Left renal cortex interstitium (tissue), 4 donors: ENCODE measurements around the gene FN3KRP. TPM values are rescaled to one million over a fixed set of nuclear protein-coding genes. Genes with fewer than 3 reads are reported as not detected.
A peak's percentile ranks its signal among the peaks of the same experiment; 100 is the strongest.
"Not testable (repeated sequence)": the region's sequence is repeated elsewhere in the genome, so short reads cannot be mapped to it uniquely, and the experiment has no call there.

Source experiments
- DNase-seq, 4 donors: peaks; one replicate each; pipeline ENCODE4 v3.0.0-alpha.2; 2013; ENCODE audit warnings: low read depth in 4 of 4, low spot score in 2 of 4, missing footprints in 1 of 4
- polyA plus RNA-seq, 4 donors: library from polyadenylated mRNA; unstranded; fragments of 120-200 nt; gene quantifications; one replicate each; pipeline ENCODE4 v1.2.1, GENCODE V29; 2013; ENCODE audit not compliant: insufficient read length in 4 of 4

Gene FN3KRP
- polyA plus RNA-seq, 4 donors: 41.1 to 50.6 (median 44.9) TPM

GRCh38 chr17:82769041-82769440 is 52.5 kb downstream of the FN3KRP start:
- no peak for DNase-seq

- no peak for DNase-seq
Measured at GRCh38 chr17:82772026-82772425, 55.5 kb downstream of the FN3KRP start.

- DNase-seq: not testable (repeated sequence)
Measured at GRCh38 chr17:82774456-82774855, 58.0 kb downstream of the FN3KRP start.

- peak in 1 of 4 donors; percentile 29 for DNase-seq
Measured at GRCh38 chr17:82775001-82775823, 58.7 kb downstream of the FN3KRP start.

- DNase-seq: no peak
Measured at GRCh38 chr17:82776454-82776853, 59.9 kb downstream of the FN3KRP start.

Other genes with a start within 250 kb of the FN3KRP start
- 10 to 100 TPM; 34.7 to 48.6 (median 42.8) TPM for gene FOXK2, start 197.0 kb upstream of the FN3KRP start, polyA plus RNA-seq
- 100 to 1,000 TPM in 2 of 4 donors, 10 to 100 TPM in 2; 95.2 to 105 (median 101) TPM for gene WDR45B, start 68.3 kb upstream of the FN3KRP start, polyA plus RNA-seq
- gene RAB40B, start 18.0 kb upstream of the FN3KRP start, polyA plus RNA-seq: 10 to 100 TPM; 16.6 to 25.3 (median 22.3) TPM
- gene FN3K, start 18.9 kb downstream of the FN3KRP start, polyA plus RNA-seq: 10 to 100 TPM; 18.8 to 40.3 (median 29.8) TPM
- gene TBCD, start 35.4 kb downstream of the FN3KRP start, polyA plus RNA-seq: 10 to 100 TPM; 60.5 to 87.2 (median 73.3) TPM
- gene ZNF750, start 123.3 kb downstream of the FN3KRP start, polyA plus RNA-seq: 1 to 10 TPM; 1.1 to 2.1 (median 1.8) TPM